ENCODE results near the gene POPDC2. TPM values are rescaled to one million over a fixed set of nuclear protein-coding genes. Genes with fewer than 3 reads are reported as not detected.

The POPDC2 gene
- polyA plus RNA-seq, 4 donors, result 1.8 to 8.6 (median 3.3) TPM

DNA sequence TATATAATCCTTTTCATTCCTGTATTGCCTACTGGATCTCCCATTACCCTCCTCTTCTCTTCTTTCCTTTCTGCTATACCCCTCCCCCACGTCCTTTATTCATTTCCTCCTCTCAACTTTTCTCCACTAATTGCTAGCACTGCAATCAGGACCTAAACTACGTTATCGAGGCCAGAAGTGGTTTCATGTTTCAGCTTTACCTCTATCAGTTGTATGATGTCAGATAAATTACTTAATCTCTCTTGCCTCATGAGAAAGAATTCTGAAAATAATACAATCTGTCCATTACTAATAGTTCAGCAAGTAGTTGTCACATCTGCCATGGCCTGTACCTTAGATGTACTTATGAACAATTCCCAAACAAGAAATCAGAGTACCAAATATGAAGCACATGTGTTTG, 10.6 kb downstream of the POPDC2 start:
- Histone ChIP-seq H3K9me3 (ENCODE audit: control insufficient read depth in 2 of 2, insufficient read depth in 1 of 2, low read depth in 1 of 2, low read length in 1 of 2) (no peaks in the 10 kb centered on the region), H3K4me3 (ENCODE audit: low read depth in 1 of 3, low read length in 3 of 3) (no peak overlapping the region), H3K27ac (ENCODE audit: low read depth in 1 of 3, low read length in 2 of 3) (no peak overlapping the region), H3K4me1 (ENCODE audit: control insufficient read depth in 3 of 3, insufficient read depth in 2 of 3, low read depth in 1 of 3, low read length in 2 of 3) (no peaks in the 10 kb centered on the region), H3K27me3 (ENCODE audit: control insufficient read depth in 3 of 3, insufficient read depth in 3 of 3, low read length in 3 of 3) (no peaks in the 10 kb centered on the region), H3K36me3 (ENCODE audit: control insufficient read depth in 3 of 3, insufficient read depth in 2 of 3, low read depth in 1 of 3, low read length in 3 of 3) (peaks cover 0 to 10% (median 0%) of the 10 kb centered on the region in 3 donors)
- 40 to 73% (median 69%) methylated on average over 3 of the region's 3 CpGs for WGBS, 3 donors
- no peak for DNase-seq
- FAIRE-seq, result no peak

DNA sequence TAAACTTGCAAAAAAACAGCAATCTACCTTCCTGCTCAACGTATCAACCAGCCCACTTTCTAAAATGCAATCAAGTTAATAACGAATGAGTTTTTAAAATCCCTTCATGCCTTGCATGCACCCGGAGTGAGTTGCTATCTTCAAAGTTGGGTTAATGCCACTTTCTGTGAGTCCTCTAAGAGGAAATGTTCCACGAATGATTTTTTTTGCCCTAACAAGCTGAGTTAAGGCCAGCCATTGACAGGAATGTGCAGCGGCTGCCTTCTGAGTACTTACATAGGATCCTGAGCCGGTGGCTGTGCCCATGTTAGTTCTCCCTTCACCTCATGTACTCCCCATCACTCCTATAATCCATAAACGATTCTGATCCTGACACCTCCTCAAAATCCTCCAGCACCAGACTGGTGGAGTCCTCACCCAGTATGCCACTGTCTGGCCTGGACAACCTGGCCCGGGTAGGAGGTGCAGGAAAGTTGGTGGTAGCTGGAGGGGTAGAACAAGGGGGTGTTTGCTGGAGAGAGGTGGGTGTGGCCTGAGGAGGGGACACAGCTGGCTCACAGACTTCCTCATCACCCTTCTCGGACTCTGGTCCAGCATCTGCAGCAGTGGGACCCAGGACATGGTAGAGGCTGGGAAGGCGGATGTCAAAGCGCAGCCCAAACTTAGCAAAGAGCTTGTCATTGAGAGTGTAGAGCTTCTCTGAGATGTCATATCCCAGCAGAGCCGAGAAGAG, 12.4 kb downstream of the POPDC2 start:
- FAIRE-seq, result no peak
- H3K9me3 ChIP-seq (ENCODE audit: control insufficient read depth in 2 of 2, insufficient read depth in 1 of 2, low read depth in 1 of 2, low read length in 1 of 2), result no peaks in the 10 kb centered on the region

DNA sequence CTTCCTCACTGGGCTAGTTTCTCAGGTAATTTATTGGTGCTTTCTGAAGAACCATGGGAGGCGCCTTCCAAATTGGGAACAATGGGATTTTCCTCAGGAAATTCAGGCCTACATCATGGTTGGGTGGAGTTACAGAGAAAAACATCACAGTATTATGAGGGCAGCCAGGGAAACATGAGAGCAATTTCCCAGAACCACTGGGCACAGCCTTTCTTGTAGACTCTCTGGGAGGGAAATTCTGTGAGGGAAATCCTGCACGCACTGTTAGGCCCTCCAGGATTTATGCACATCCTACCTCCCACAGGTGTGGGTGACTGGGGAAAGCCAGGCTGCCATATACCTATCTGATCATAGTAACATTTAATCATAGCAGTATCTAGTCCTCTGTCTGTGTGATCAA, 13.2 kb downstream of the POPDC2 start:
- no peak for DNase-seq
- no peak for FAIRE-seq
- no peaks in the 10 kb centered on the region for H3K9me3 ChIP-seq (ENCODE audit: control insufficient read depth in 2 of 2, insufficient read depth in 1 of 2, low read depth in 1 of 2, low read length in 1 of 2)
- 80 to 97% (median 88%) methylated on average over 2 of the region's 2 CpGs for WGBS, 3 donors
- H3K4me3 ChIP-seq (ENCODE audit: low read depth in 1 of 3, low read length in 3 of 3), result no peak overlapping the region
- no peaks in the 10 kb centered on the region for H3K4me1 ChIP-seq (ENCODE audit: control insufficient read depth in 3 of 3, insufficient read depth in 2 of 3, low read depth in 1 of 3, low read length in 2 of 3)
- peak overlapping the region in 1 of 3 donors; percentile 77 for H3K27ac ChIP-seq (ENCODE audit: low read depth in 1 of 3, low read length in 2 of 3)
- no peaks in the 10 kb centered on the region for H3K27me3 ChIP-seq (ENCODE audit: control insufficient read depth in 3 of 3, insufficient read depth in 3 of 3, low read length in 3 of 3)
- peaks cover 0 to 9% (median 0%) of the 10 kb centered on the region in 3 donors for H3K36me3 ChIP-seq (ENCODE audit: control insufficient read depth in 3 of 3, insufficient read depth in 2 of 3, low read depth in 1 of 3, low read length in 3 of 3)

More for the DNA sequence above, 12.4 kb downstream of the POPDC2 start:
- no peak for DNase-seq
- WGBS, 3 donors, result 79 to 83% (median 80%) methylated on average over 12 of the region's 12 CpGs
- Histone ChIP-seq H3K27me3 (ENCODE audit: control insufficient read depth in 3 of 3, insufficient read depth in 3 of 3, low read length in 3 of 3) (no peaks in the 10 kb centered on the region), H3K4me3 (ENCODE audit: low read depth in 1 of 3, low read length in 3 of 3) (no peak overlapping the region), H3K36me3 (ENCODE audit: control insufficient read depth in 3 of 3, insufficient read depth in 2 of 3, low read depth in 1 of 3, low read length in 3 of 3) (peaks cover 0 to 10% (median 0%) of the 10 kb centered on the region in 3 donors), H3K27ac (ENCODE audit: low read depth in 1 of 3, low read length in 2 of 3) (peak overlapping the region in 1 of 3 donors; percentile 77), H3K4me1 (ENCODE audit: control insufficient read depth in 3 of 3, insufficient read depth in 2 of 3, low read depth in 1 of 3, low read length in 2 of 3) (no peaks in the 10 kb centered on the region)

DNA sequence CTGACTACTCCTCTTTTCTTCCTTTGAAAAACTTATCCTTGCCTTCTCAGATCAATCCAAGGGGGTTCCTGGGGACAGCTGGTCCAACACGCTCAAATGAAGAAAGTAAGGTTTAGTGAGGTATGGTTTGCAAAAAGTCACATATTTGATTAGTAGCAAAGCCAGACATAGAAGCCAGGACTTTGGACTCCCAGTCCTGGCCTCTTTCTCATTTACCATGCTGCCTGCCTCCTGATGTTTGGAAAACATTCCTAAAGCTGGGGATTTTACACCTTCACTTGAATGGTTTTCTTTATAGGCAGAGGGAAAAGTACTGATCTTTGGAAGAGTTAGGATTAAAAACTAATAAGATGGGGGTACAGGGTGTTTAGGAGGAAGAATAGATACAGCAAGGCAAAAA, 14.6 kb downstream of the POPDC2 start:
- 67 to 85% (median 67%) methylated on average over 1 of the region's 1 CpG for WGBS, 3 donors
- Histone ChIP-seq H3K36me3 (ENCODE audit: control insufficient read depth in 3 of 3, insufficient read depth in 2 of 3, low read depth in 1 of 3, low read length in 3 of 3) (peaks cover 0 to 11% (median 0%) of the 10 kb centered on the region in 3 donors), H3K27me3 (ENCODE audit: control insufficient read depth in 3 of 3, insufficient read depth in 3 of 3, low read length in 3 of 3) (no peaks in the 10 kb centered on the region), H3K9me3 (ENCODE audit: control insufficient read depth in 2 of 2, insufficient read depth in 1 of 2, low read depth in 1 of 2, low read length in 1 of 2) (no peaks in the 10 kb centered on the region), H3K4me1 (ENCODE audit: control insufficient read depth in 3 of 3, insufficient read depth in 2 of 3, low read depth in 1 of 3, low read length in 2 of 3) (no peaks in the 10 kb centered on the region), H3K4me3 (ENCODE audit: low read depth in 1 of 3, low read length in 3 of 3) (no peak overlapping the region), H3K27ac (ENCODE audit: low read depth in 1 of 3, low read length in 2 of 3) (no peak overlapping the region)
- DNase-seq (peak in 1 of 2 donors; percentile 45), FAIRE-seq (no peak)

DNA sequence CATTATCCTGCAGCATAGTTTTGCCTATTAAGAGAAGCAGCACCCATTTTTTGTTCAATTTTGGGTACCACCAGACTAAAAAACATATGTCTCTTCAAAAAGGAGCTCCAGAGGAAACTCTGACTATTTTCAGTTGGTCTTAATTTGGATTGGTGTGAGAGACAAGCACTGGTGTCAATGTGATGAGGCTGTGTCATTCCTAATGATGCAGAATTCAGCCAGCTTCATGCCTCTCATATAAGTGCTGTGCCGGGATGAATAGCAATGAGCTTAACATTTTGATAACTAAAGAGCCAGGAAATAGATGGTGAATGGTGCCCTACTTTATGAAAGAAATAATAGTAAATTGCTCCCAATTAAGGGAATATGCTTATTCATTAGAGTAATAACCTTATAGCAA, 15.9 kb downstream of the POPDC2 start:
- FAIRE-seq (no peak), DNase-seq (no peak)
- WGBS, 3 donors, result 86 to 87% (median 87%) methylated on average over 1 of the region's 1 CpG
- no peaks in the 10 kb centered on the region for H3K27me3 ChIP-seq (ENCODE audit: control insufficient read depth in 3 of 3, insufficient read depth in 3 of 3, low read length in 3 of 3)
- no peaks in the 10 kb centered on the region for H3K4me1 ChIP-seq (ENCODE audit: control insufficient read depth in 3 of 3, insufficient read depth in 2 of 3, low read depth in 1 of 3, low read length in 2 of 3)
- H3K9me3 ChIP-seq (ENCODE audit: control insufficient read depth in 2 of 2, insufficient read depth in 1 of 2, low read depth in 1 of 2, low read length in 1 of 2), result no peaks in the 10 kb centered on the region
- no peak overlapping the region for H3K27ac ChIP-seq (ENCODE audit: low read depth in 1 of 3, low read length in 2 of 3)
- H3K36me3 ChIP-seq (ENCODE audit: control insufficient read depth in 3 of 3, insufficient read depth in 2 of 3, low read depth in 1 of 3, low read length in 3 of 3), result peaks cover 0 to 11% (median 0%) of the 10 kb centered on the region in 3 donors
- no peak overlapping the region for H3K4me3 ChIP-seq (ENCODE audit: low read depth in 1 of 3, low read length in 3 of 3)

DNA sequence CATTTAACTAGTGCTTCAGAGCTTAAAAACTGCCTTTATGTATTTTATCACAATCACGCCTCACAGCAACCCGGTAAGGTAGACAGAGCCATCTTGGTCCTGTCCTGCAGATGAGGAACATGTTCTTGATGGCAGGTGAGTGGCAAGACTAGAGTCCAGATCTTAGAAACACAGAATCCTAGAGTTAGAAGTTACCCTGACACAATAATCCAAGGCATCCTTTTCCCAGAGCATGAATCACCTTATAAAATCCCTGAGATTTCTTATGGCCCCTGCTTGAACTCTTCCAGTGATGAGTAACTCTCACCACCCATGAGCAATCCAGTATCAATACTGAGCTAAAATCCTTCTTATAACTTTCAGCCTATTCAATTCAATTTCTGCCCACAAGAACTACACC, 16.9 kb downstream of the POPDC2 start:
- FAIRE-seq (no peak), DNase-seq (no peak)
- 94 to 100% (median 95%) methylated on average over 2 of the region's 2 CpGs for WGBS, 3 donors
- peak overlapping the region in 1 of 3 donors; percentile 60 for H3K27ac ChIP-seq (ENCODE audit: low read depth in 1 of 3, low read length in 2 of 3)
- H3K4me3 ChIP-seq (ENCODE audit: low read depth in 1 of 3, low read length in 3 of 3), result no peak overlapping the region
- H3K36me3 ChIP-seq (ENCODE audit: control insufficient read depth in 3 of 3, insufficient read depth in 2 of 3, low read depth in 1 of 3, low read length in 3 of 3), result peaks cover 0 to 11% (median 0%) of the 10 kb centered on the region in 3 donors
- no peaks in the 10 kb centered on the region for H3K9me3 ChIP-seq (ENCODE audit: control insufficient read depth in 2 of 2, insufficient read depth in 1 of 2, low read depth in 1 of 2, low read length in 1 of 2)
- H3K4me1 ChIP-seq (ENCODE audit: control insufficient read depth in 3 of 3, insufficient read depth in 2 of 3, low read depth in 1 of 3, low read length in 2 of 3), result peaks cover 0 to 2% (median 0%) of the 10 kb centered on the region in 3 donors
- H3K27me3 ChIP-seq (ENCODE audit: control insufficient read depth in 3 of 3, insufficient read depth in 3 of 3, low read length in 3 of 3), result no peaks in the 10 kb centered on the region

DNA sequence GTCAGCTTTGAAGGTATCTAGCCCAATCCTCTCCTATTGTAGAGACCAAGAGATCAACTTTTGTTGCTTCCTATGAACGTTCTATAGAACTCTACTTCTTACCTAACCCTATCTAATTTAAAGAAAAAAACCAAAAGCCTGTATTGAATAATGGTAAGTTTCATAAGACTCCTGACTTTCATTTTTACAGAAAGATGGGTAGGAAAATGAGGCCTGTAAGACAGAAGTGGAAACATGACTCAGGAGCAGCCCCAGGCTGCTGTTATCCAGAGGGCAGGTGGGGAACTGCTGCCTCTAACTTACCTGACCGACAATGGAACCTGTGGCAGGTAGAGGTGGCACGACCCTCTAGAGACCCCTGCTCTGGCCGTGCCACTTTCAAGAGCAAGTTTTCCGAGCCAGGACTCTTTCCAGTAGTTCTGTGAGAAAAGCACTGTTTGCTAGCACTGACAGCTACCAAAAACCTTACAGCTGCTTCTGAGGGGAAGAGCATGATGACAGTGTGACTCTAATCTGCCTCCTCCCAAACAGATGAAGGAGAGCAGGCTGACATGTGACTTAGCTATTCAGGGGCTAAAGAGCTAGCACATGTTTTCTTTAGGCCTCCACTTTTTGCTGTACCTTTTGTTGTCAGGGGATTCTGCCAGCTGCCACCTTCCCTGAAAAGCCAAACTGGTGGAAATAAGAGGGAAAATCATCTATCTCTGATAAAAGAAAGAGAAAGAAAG, 17.5 kb downstream of the POPDC2 start:
- H3K27ac ChIP-seq (ENCODE audit: low read depth in 1 of 3, low read length in 2 of 3), result peak overlapping the region in 1 of 3 donors; percentile 2
- no peak overlapping the region for H3K4me3 ChIP-seq (ENCODE audit: low read depth in 1 of 3, low read length in 3 of 3)
- FAIRE-seq (no peak), DNase-seq (no peak)
- H3K27me3 ChIP-seq (ENCODE audit: control insufficient read depth in 3 of 3, insufficient read depth in 3 of 3, low read length in 3 of 3), result no peaks in the 10 kb centered on the region
- peaks cover 0 to 4% (median 2%) of the 10 kb centered on the region in 3 donors for H3K4me1 ChIP-seq (ENCODE audit: control insufficient read depth in 3 of 3, insufficient read depth in 2 of 3, low read depth in 1 of 3, low read length in 2 of 3)
- WGBS, 3 donors, result 74 to 78% (median 76%) methylated on average over 5 of the region's 5 CpGs
- H3K9me3 ChIP-seq (ENCODE audit: control insufficient read depth in 2 of 2, insufficient read depth in 1 of 2, low read depth in 1 of 2, low read length in 1 of 2), result no peaks in the 10 kb centered on the region
- H3K36me3 ChIP-seq (ENCODE audit: control insufficient read depth in 3 of 3, insufficient read depth in 2 of 3, low read depth in 1 of 3, low read length in 3 of 3), result peaks cover 0 to 6% (median 0%) of the 10 kb centered on the region in 3 donors

DNA sequence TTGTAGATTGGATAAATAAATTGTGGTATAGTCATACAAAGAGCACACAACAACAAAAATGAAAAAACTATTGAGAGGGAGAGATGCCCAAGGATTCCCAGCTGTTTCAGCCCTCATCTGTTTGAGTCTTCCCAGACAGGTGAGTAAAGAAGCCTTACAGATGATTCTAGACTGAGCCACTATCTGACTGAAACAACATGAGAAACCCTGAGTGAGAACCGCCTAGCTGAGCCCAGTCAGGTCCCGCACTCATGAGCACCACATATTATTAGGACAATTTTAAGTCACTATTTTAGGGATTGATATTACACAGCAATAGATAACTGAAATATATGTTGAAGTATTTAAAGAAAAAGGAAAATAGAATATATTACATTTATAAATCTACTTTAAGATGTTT, 19.0 kb downstream of the POPDC2 start:
- FAIRE-seq, result no peak

More for the DNA sequence above, 19.0 kb downstream of the POPDC2 start:
- no peaks in the 10 kb centered on the region for H3K27me3 ChIP-seq (ENCODE audit: control insufficient read depth in 3 of 3, insufficient read depth in 3 of 3, low read length in 3 of 3)
- H3K36me3 ChIP-seq (ENCODE audit: control insufficient read depth in 3 of 3, insufficient read depth in 2 of 3, low read depth in 1 of 3, low read length in 3 of 3), result peaks cover 0 to 6% (median 0%) of the 10 kb centered on the region in 3 donors
- H3K9me3 ChIP-seq (ENCODE audit: control insufficient read depth in 2 of 2, insufficient read depth in 1 of 2, low read depth in 1 of 2, low read length in 1 of 2), result no peaks in the 10 kb centered on the region
- H3K4me3 ChIP-seq (ENCODE audit: low read depth in 1 of 3, low read length in 3 of 3), result no peak overlapping the region
- peaks cover 0 to 6% (median 2%) of the 10 kb centered on the region in 3 donors for H3K4me1 ChIP-seq (ENCODE audit: control insufficient read depth in 3 of 3, insufficient read depth in 2 of 3, low read depth in 1 of 3, low read length in 2 of 3)
- no peak for DNase-seq
- WGBS, 3 donors, result 93 to 97% (median 94%) methylated on average over 2 of the region's 2 CpGs
- no peak overlapping the region for H3K27ac ChIP-seq (ENCODE audit: low read depth in 1 of 3, low read length in 2 of 3)

Measured in small intestine (tissue), 7 donors.